SKM-1 treated with dmso at 0.1 percent for 144 hours (cell line): ENCODE data around the gene ANKAR.
"Not testable (repeated sequence)": the region's sequence is repeated elsewhere in the genome, so short reads cannot be mapped to it uniquely, and the experiment has no call there.

ENCODE experiments used
- DNase-seq: peaks from one replicate; lab custom pipeline; 2025; ENCODE audit not compliant: unreplicated experiment; lab: John Stamatoyannopoulos, UW

Gene ANKAR

GRCh38 chr2:189700681-189701080 lies 26.2 kb downstream of the ANKAR start:
- no peak for DNase-seq

- no peak for DNase-seq
Measured at GRCh38 chr2:189702071-189702470, 27.6 kb downstream of the ANKAR start.

- no peak for DNase-seq
Measured at GRCh38 chr2:189709501-189710221, 35.2 kb downstream of the ANKAR start.

- DNase-seq = not testable (repeated sequence)
Measured at GRCh38 chr2:189717593-189717992, 43.1 kb downstream of the ANKAR start.

GRCh38 chr2:189719571-189719970 lies 45.1 kb downstream of the ANKAR start:
- DNase-seq = peak; percentile 10

- no peak for DNase-seq
Measured at GRCh38 chr2:189723192-189723591, 48.7 kb downstream of the ANKAR start.
